ENCODE data around the gene ZSWIM8.

The ZSWIM8 gene

DNA sequence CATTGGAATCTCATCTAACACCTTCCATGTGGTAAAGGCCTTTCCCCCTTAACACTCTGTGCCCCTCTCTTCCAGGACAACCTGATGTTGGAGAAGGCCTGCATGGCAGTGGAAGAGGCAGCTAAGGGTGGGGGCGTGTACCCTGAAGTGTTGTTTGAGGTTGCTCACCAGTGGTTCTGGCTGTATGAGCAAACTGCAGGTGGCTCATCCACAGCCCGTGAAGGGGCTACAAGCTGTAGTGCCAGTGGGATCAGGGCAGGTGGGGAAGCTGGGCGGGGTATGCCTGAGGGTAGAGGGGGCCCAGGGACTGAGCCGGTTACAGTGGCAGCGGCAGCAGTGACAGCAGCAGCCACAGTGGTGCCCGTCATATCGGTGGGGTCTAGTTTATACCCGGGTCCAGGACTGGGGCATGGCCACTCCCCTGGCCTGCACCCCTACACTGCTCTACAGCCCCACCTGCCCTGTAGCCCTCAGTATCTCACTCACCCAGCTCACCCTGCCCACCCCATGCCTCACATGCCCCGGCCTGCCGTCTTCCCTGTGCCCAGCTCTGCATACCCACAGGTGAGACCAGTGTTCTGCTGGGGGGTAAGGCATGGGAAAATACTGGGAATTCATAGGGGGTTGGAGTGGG lies 13.6 kb downstream of the ZSWIM8 start:
- DNase-seq: no peak

DNA sequence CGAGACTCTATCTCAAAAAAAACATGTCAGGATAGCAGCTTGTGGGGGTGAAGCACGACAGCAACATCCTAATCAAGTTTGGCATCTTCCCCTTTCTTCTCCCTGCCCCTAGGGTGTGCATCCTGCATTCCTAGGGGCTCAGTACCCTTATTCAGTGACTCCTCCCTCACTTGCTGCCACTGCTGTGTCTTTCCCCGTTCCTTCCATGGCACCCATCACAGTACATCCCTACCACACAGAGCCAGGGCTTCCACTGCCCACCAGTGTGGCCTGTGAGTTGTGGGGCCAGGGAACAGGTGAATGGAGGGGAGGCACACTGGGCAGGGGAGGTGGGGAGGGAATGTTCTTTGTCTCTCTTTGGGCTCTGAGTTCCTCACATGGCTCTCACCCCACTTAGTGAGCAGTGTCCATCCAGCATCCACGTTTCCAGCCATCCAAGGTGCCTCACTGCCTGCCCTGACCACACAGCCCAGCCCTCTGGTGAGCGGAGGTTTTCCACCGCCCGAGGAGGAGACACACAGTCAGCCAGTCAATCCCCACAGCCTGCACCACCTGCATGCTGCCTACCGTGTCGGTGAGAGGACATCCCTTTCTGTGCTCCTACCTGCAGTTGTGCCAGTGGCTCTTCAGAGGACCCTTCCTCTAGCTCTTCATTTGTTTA lies 14.6 kb downstream of the ZSWIM8 start:
- DNase-seq: no peak

DNA sequence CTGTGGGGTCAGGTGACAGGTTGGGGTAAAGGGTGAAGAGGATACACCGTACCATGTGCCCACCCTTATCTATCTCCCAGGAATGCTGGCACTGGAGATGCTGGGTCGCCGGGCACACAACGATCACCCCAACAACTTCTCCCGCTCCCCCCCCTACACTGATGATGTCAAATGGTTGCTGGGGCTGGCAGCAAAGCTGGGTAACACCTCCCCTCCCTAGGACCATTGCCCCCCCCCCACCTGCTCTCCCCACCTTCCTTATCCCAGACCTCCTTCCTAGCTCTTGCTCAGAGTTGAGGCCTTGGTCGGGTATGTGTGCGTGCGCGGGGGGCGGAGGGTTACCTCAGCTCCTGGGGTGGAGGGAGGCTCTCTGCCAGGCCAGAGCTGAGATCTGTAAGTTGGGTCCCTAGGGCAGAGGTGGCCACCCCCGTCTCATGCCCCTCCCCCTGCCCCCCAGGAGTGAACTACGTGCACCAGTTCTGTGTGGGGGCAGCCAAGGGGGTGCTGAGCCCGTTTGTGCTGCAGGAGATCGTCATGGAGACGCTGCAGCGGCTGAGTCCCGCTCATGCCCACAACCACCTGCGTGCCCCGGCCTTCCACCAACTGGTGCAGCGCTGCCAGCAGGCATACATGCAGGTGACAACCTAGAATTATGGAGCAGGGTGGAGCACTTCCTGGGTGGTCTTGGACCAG lies 15.3 kb downstream of the ZSWIM8 start:
- DNase-seq: no peak

DNA sequence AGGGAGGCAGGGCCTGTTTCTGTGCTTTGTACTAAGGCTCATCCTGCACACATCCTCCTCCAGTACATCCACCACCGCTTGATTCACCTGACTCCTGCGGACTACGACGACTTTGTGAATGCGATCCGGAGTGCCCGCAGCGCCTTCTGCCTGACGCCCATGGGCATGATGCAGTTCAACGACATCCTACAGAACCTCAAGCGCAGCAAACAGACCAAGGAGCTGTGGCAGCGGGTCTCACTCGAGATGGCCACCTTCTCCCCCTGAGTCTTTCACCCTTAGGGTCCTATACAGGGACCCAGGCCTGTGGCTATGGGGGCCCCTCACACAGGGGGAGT lies 15.8 kb downstream of the ZSWIM8 start:
- DNase-seq: no peak

DNA sequence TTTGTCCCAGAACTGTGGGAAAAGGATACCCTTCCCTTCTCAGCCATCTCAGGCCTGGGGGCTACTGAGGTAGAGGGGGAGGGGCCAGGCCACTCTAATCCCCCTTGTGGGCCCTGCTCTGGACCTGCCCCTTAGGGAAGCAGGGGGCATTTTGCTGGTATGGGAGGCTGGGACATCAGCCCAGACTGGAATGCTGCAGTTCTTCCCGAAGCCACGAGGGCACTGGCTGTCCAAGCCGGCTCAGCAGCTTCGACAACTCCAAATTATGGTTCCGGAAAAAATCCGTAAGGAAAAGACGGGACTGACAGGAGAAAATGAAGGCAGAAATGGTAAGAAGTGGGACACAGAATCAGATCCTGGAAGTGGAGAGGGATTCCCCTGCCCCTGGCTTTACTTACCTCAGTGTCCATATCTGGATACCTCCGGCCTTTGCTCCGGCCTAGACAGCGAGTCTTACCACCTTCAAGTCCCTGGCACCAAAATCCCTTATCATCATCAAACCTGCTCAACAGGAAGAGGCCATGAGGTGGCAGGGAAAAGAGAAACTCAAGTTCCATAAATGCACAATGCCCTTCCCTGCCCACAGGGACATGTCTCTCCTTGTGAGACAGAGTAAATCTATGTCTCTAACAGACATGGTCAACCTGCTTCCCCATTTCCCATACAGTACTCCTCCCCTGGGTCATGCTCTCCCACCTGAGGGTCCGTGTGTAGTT lies 17.0 kb downstream of the ZSWIM8 start:
- DNase-seq: no peak

DNA sequence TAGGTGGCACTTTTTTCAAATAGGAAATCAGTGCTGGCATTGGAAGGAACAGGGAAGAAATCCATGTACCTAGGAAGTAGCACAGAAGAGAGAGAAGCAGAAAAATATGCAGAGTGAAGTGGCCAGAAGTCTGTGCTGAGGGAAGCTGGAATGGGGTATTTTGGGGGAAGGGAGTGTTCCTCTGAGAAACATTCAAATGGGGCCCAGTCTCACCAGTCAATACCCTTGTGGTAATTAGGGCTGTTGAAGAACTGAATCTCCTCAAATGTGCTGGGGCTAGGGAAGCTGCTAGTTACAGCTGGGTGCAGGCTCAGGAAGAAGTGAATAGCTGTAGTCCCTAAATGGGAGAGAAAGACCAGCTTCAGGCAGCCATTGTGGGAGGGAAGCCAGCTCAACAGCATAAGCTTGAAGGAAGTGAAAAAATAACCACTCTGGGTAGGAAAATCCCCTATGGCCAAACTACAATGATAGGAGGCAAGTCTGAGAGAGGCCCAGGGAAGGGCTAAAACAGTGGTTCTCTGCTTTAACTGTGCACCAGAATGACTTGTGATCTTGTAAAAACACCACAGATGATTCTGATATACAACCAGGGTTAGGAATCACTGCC lies 18.4 kb downstream of the ZSWIM8 start:
- DNase-seq: no peak

DNA sequence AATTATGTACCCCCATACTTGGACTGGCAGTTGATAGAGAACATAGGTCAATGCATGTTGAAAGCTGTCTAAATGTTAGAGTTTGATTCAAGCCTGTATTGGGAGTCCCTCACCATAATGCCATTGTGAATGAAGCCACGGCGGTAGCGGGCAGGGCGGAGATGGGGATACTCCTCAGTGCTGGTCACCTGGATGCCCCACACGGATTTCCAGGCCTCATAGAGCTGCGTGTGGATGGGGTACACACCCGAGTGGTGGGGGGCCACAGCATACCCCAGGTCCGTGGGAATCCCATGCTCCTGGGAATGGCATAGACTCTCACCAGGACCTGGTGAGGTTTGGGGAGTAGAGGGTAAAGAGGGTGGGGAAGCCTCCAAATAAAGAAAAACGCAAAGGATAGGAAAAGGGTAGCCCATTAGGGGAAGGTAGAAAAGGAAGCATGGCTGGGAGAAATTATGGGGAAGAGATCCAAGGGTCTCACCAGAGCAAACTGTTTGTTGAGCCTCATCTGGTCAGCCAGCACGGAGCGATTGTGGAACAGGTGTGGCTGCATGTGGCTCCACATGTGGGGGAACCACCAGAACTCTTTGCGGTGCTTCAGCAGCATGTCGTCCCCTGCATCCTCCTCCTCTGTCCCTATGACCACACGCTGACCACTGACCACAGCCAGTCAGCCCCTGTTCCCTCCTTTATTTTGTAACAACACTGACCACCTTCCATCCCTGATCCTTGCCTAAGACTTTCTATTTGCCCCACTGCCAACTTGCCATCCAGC lies 21.0 kb downstream of the ZSWIM8 start:
- DNase-seq: no peak

DNA sequence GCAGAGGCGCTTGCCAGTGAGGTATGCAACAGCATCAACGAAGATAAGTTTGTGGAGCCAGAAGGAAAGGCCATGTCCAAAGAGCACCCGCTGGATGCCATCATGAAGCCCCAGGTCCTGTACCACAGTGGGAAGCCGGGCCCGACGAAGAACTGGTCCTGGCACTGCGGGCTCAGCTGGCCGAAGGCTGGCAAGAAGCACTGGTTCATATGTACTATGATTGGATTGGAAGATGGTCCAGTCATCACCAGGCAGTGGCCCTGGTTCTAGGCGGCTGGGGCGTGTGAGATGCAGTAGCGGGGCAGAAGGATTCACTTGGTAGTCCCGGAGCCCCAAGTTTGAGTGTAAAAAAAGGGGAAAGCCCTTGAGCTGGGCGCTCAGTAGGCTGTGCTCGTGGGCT lies 22.1 kb downstream of the ZSWIM8 start:
- DNase-seq: no peak

DNA sequence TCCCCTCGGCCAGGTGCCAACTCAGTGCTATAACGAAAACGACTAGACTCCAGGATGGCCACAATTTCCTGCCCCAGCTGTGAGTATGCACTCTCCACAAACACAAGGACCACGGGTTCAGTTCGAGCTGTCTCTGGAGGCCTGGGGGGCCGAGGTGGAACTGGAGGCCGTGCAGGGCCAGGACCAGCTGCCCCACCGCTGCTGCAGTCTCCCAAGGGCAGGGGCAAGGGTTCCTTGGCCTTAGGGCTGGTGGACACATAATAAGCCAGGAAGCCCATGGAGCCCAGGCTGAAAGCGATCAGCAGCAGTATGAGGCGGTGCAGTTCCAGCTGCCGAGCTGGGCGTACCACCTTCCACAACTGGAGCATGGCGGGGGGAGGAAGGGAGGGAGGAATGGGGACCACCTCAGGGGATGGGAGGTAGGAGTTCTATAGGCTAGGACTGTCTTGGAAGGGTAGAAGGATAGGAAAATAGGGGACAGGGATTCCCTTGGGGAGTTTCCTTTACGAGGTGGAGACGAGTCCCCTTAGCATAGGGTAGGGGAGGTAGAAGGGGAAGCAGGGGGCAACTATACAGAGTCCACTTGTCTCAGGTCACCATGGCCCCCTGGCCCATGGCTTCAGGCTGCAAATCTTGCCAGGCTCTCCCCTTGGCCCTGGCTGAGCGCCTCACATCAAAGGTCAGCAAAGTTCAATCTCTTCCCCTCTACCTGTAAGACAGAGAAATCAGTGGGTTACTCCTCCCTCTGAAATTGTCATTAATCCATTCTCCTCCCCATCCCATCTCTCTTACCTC lies 22.8 kb downstream of the ZSWIM8 start:
- DNase-seq: no peak

DNA sequence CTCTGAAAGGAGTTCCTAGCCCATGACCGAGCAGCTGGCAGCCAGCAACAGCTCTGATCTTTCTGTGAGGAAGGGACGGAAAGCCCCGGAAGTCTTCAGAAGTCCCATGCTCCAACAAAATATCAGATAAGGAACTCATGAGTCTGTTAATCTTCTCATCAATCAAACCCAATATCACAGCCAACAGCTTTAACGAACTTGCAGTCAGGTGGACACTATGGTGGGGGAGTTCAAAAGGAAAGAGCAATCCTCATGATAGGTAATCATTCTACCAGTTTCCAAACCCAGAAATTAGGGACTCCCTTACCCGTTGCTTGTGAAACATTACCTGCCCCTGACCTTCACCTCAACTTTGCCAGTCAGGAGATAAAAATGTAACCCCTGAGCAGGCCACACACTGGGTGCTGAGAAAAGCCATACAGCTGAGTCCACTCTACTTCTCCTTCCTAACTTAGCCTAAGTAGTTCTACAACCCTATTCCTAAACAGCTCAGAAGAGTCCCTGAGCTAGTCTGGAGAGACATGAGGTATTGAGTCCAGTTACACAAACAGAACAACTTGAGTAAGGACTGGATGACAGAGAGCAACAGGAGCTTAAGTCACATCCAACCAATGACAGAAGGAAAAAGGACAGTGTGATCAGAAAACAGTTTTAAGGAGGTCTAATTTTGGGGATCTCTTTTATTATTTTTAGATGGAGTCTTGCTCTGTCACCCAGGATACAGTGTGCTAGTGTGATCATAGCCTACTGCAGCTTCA lies 23.8 kb downstream of the ZSWIM8 start:
- DNase-seq: no peak

DNA sequence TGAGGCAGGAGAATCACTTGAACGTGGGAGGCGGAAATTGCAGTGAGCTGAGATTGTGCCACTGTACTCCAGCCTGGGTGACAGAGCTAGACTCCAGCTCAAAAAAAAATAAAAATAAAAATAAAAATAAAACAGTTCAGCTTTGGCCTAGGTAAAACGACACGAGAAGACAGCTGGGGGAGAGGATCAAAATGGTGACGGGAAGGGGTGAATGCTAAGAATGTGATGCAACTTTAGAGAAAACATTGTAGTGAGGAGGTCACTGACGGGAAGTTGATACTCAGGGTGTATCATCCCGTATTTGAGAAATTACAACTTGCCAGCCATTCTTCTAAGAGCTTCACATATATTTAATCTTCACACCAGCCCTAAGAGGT lies 24.9 kb downstream of the ZSWIM8 start:
- DNase-seq: no peak

DNA sequence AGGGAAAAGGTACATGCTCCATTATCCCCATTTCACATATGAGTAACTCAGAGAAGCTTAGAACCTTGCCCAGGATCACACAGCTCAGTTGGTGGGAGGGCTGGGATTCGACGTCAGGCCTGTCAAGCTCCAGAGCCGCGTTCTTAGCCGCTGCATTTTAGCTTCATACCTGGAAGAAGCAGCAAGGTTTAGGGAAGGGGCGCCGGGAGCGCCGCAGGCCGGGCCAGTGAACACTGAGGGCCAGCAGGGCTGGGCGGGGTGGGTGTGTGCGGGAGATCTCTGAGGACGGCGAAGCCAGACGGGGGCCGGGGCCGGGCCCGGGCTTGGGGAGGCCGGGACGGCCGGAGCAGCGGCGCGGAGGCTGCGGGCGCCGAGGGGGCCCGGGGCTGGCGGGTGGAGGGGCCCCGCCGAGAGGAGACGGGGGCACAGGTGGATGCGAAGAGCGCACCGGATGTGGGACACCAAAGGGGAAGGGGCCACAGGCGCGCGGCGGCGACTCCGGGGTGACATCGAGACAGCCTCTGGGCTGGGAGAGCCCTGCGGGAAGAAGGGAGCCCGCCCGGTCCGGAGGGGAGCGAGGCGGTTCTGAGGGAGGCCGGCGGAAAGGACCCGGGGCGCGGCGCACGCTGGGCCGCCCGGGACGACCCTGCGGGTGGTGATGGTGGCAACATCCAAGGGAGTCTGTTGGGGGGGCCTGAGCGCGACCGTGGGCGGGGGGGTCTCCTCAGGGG lies 25.5 kb downstream of the ZSWIM8 start:
- DNase-seq: peak; percentile 81

DNA sequence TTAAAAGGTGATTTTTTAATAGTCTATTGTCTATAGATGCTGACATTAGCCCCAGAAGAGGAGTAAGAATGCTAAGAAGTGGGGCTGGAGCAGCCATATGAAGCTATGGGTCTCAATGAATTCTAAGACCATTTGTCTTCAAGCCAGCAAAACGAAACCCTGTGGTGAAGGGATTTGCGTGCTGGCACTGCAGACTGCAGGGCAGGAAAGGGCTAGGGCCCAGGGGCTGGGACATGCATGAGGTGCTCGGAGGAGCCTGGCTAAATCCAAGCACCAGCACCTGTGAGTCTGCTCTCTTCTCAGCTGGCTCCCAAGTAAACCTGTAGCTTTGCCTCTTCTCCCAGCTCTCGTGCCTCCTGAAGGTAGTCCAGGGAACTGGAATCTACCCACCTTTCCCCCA lies 27.3 kb downstream of the ZSWIM8 start:
- no peak for DNase-seq

DNA sequence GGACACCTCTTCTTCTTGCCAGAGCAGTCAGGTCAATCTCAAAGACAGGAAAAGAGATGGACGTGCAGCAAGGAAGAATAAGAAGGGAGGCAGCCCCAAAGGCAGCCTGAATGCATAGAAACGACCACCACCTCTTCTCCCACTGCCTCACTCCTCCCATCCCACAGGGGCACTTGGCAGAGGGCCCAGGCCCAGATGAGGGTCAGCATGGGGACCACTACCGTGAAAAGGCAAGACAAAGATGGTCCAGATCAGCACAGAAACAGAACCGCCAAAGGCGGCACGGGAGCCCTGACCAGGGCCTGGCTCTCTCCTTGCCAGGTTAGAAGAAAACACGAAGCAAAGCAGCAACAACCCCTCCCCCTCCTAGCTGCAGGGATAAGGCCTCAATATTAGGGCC lies 27.9 kb downstream of the ZSWIM8 start:
- DNase-seq: no peak

DNA sequence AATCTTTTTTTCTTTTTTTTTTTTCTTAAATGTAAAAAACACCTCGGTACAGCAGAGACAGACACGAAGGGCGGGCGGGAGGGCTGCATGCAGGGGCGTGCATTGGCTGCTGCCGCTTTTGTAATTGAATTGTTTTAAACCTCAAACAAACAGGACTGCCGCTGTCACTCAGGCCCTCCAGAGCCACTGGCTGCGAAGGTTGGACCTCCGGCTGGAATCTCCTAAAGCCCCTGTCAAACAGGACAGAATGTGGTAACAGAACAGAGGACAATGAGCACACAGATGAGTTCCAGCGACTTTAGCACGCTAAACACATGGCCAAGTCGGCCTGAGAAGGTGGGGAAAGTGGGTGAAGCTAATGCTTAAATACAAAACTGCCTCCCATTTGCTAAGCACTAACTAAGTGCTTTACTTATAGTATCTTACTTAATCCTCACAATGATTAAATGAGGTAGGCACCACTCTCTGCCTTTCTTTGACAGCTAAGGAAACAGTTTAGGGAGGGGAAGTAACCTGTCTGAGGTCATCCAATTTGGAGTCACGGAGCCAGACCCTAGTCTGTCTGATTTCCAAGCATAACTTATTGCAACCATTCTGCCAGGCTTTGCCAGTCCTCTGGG lies 29.0 kb downstream of the ZSWIM8 start:
- no peak for DNase-seq

DNA sequence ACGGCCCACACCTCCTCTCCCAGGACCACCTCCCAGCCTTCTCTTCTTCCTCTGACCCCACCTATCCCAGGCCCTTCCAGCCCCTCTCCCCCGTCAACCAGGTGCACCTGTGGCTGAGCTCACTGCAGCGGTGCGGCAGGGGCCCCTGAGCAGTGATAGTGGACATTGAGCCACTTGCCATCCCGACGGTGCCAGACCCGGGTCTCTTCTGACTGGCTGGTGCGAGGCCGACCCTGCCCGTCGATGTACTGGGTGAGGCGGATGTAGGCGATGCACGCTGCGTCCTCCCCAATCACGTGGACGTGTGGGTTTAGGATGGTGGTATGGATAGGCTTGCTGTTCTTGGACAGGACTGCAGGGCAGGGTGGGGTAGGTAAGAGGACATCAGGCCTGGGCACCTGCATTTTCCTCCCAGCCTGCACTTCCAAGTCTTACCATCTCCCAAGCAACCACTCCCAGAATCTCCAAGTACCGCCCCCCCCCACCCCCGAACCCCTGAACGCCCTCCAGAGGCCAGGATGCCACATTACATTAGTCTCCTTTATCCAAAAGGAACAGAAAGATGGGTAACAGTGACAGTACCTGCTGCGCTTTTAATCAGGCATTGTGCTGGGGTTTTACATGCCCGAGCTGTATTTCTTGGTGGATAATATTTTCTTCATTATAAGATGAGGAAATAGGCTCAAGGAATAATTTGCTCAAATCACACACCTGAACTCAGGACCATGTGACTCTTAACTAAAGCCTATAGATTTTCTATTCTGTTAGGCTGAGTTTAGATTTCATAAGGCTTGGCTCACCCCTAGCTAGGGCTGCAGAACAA lies 29.7 kb downstream of the ZSWIM8 start:
- no peak for DNase-seq

DNA sequence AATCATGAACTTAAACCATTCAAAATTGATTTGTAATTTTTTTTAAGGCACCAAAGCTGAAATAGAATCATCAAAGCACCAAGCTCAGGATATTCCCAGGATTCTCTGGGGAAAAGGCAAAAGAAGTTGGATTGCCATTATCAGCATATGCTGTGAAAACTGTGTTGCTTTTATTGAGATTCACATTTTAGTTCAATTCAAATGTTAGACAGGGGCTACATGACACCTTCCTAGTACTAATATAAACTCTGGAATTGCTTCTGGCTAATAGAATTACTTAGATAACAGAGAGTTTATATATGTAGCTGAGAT lies 30.3 kb downstream of the ZSWIM8 start:
- no peak for DNase-seq

DNA sequence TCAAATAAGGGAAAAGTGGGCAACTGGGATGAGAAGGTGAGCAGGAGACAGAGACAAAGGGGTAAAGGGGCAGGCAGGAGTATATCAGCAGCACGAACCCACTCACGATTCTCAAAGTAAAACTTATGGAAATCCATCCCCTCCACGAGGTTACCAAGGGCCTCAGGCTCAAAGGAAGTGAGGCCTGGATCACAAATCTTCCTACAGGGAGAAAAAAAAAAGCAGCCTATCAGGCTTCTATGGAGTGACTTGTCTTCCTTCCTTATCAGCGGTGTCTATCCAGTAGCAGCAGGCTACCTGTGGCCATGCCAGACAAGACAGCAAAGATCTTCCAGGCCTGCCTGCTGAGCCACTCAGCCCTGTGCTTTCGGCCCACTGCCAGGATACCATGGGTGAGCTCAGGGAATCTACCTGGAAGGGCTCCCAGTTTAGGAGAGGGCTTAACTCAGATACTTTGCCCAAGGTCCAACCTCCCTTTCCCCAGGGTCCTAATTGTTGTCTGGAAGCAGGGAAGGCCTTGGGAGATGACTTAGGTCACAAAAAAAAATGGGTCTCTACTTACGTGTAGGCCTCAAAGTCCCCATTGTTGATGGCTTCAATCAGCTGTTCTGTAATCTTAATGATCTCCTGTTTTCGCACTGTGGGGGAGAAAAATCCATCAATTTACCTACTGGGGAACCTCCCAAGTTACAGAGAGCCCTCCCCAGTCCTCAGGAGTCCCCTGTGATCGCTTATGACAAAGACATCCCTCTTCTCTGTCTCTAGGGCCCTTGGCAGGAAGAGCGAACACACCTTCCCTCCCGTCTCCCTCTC lies 31.7 kb downstream of the ZSWIM8 start:
- no peak for DNase-seq
